ENCODE data around the gene IFNW1.

DNA sequence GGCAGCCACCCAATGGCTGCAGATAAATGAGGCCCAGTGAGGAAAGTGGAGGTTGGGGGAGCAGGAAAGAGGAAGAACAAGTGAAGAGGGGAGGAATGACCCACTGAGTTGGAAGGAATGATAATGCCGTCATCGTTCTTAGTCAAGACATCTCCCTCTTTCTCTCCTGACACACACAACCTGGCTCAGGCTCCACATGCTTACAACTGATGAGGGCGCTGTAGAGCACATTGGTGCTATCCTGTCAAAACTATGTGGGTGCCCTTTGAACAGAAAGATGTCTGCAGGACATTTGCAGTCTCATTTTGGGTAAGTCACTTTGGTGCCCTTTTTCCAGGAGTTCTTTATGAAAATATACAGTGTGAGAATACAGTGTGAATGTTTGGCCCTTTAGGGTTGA is 5.9 kb downstream of the IFNW1 start:
- TF ChIP-seq, protein P1, sequence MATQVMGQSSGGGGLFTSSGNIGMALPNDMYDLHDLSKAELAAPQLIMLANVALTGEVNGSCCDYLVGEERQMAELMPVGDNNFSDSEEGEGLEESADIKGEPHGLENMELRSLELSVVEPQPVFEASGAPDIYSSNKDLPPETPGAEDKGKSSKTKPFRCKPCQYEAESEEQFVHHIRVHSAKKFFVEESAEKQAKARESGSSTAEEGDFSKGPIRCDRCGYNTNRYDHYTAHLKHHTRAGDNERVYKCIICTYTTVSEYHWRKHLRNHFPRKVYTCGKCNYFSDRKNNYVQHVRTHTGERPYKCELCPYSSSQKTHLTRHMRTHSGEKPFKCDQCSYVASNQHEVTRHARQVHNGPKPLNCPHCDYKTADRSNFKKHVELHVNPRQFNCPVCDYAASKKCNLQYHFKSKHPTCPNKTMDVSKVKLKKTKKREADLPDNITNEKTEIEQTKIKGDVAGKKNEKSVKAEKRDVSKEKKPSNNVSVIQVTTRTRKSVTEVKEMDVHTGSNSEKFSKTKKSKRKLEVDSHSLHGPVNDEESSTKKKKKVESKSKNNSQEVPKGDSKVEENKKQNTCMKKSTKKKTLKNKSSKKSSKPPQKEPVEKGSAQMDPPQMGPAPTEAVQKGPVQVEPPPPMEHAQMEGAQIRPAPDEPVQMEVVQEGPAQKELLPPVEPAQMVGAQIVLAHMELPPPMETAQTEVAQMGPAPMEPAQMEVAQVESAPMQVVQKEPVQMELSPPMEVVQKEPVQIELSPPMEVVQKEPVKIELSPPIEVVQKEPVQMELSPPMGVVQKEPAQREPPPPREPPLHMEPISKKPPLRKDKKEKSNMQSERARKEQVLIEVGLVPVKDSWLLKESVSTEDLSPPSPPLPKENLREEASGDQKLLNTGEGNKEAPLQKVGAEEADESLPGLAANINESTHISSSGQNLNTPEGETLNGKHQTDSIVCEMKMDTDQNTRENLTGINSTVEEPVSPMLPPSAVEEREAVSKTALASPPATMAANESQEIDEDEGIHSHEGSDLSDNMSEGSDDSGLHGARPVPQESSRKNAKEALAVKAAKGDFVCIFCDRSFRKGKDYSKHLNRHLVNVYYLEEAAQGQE (IDR thresholded peaks at IDR 0.05; ENCODE audit: insufficient read depth in 1 of 2, low read depth in 2 of 2, low read length in 1 of 2) = no peak
- TF ChIP-seq, protein P2, sequence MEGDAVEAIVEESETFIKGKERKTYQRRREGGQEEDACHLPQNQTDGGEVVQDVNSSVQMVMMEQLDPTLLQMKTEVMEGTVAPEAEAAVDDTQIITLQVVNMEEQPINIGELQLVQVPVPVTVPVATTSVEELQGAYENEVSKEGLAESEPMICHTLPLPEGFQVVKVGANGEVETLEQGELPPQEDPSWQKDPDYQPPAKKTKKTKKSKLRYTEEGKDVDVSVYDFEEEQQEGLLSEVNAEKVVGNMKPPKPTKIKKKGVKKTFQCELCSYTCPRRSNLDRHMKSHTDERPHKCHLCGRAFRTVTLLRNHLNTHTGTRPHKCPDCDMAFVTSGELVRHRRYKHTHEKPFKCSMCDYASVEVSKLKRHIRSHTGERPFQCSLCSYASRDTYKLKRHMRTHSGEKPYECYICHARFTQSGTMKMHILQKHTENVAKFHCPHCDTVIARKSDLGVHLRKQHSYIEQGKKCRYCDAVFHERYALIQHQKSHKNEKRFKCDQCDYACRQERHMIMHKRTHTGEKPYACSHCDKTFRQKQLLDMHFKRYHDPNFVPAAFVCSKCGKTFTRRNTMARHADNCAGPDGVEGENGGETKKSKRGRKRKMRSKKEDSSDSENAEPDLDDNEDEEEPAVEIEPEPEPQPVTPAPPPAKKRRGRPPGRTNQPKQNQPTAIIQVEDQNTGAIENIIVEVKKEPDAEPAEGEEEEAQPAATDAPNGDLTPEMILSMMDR (IDR thresholded peaks at IDR 0.05) = no peak
- TF ChIP-seq POLR2AphosphoS5 (IDR thresholded peaks at IDR 0.05; ENCODE audit: low read depth, low read length) (no peak), TCF7L2 (IDR thresholded peaks at IDR 0.05; ENCODE audit: low read depth, low read length) (no peak), SIN3A (IDR thresholded peaks at IDR 0.05; ENCODE audit: borderline replicate concordance, insufficient read depth, low read depth, low read length) (no peak)
